Left ventricle myocardium inferior (tissue), 1 donor: ENCODE data around the gene CDK17. TPM values are rescaled to one million over a fixed set of nuclear protein-coding genes. Genes with fewer than 3 reads are reported as not detected.

ENCODE experiments used
- DNase-seq: peaks from one replicate; pipeline ENCODE4 v3.0.0-alpha.2; 2020
- H3K27ac ChIP-seq: fragments of 200-600 bp; replicated peaks from 2 replicates; pipeline ENCODE4 v1.8.0; 2021
- H3K27me3 ChIP-seq: fragments of 200-600 bp; 2 replicates; pipeline ENCODE4 v1.8.0; 2021; ENCODE audit warnings: low read depth
- H3K36me3 ChIP-seq: fragments of 200-600 bp; 2 replicates; pipeline ENCODE4 v1.8.0; 2021
- H3K4me1 ChIP-seq: fragments of 200-600 bp; 2 replicates; pipeline ENCODE4 v1.8.0; 2021
- H3K4me3 ChIP-seq: fragments of 200-600 bp; 2 replicates; pipeline ENCODE4 v1.8.0; 2021; ENCODE audit warnings: mild to moderate bottlenecking, moderate library complexity
- H3K9me3 ChIP-seq: fragments of 200-600 bp; replicated peaks from 2 replicates; pipeline ENCODE4 v1.8.0; 2021
- intact Hi-C: fragments of 100-400 bp; cut with micrococcal nuclease; formaldehyde crosslinking; loops from one replicate; pipeline ENCODE4 v1.11.0; 2022
- total RNA-seq: library from RNA; stranded (reverse); fragmentation: NEBNext Ultra II Directional; extraction: Animal tissue kit (Norgen Biotek cat#: 25700); gene quantifications from one replicate; pipeline ENCODE4 v1.2.1, GENCODE V29; 2021
- TF ChIP-seq, protein P1 (sequence below): fragments of 200-600 bp; IDR thresholded peaks from 2 replicates; pipeline ENCODE4 v1.8.0; 2021; ENCODE audit warnings: antibody characterized with exemption, mild to moderate bottlenecking, borderline replicate concordance
- donor health status: DM: no; HTN: yes; CAD: no; lungs with severe emphysema.

Gene CDK17
- total RNA-seq, 1 donor from 2014 or later = 15.9 TPM

DNA sequence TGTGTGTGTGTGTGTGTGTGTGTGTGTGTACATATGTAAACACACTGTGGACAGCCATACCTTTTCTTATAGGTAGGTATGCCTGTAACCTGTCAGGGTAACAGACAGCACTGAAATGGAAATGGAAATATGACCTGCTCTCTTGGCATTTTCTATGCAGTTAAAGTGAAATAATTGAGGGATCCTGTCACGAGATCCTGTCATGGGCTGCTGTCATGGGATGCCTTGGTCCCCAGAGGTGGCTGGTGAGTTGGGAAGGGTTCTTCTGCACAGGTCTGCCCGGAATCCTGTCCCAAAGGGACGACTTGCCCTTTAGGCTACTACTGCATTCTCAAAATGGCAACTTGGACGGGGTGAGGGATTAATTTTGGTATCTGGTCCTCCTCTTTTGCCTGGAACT is 158.8 kb downstream of the CDK17 start:
- DNase-seq = no peak
- peaks cover 2% of the 10 kb centered on the region for H3K36me3 ChIP-seq
- no peaks in the 10 kb centered on the region for H3K9me3 ChIP-seq
- H3K4me3 ChIP-seq = no peak overlapping the region
- no peaks in the 10 kb centered on the region for H3K27me3 ChIP-seq
- intact Hi-C loops = no loop called here
- TF ChIP-seq, protein P1, sequence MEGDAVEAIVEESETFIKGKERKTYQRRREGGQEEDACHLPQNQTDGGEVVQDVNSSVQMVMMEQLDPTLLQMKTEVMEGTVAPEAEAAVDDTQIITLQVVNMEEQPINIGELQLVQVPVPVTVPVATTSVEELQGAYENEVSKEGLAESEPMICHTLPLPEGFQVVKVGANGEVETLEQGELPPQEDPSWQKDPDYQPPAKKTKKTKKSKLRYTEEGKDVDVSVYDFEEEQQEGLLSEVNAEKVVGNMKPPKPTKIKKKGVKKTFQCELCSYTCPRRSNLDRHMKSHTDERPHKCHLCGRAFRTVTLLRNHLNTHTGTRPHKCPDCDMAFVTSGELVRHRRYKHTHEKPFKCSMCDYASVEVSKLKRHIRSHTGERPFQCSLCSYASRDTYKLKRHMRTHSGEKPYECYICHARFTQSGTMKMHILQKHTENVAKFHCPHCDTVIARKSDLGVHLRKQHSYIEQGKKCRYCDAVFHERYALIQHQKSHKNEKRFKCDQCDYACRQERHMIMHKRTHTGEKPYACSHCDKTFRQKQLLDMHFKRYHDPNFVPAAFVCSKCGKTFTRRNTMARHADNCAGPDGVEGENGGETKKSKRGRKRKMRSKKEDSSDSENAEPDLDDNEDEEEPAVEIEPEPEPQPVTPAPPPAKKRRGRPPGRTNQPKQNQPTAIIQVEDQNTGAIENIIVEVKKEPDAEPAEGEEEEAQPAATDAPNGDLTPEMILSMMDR = no peak
- H3K27ac ChIP-seq = peak overlapping the region; percentile 86
- peaks cover 85% of the 10 kb centered on the region for H3K4me1 ChIP-seq

DNA sequence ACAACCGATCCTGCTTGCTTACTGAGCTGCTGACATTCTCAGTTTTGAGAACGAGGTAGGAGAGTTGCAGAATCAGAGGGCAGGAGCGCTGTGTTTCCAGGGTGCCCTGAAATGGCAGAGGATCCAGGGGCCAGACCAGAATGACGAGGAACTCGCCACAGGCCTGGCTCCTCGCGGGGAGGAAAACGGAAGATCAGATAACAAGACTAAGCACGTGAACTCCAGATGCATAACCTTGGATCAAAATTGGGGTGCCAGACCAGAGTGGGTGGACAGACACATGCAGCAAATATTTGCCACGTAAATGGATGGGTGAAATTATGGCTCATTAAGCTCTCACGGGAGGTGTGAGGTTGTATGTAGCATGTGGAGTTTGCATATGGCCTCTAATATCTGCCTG is 159.6 kb downstream of the CDK17 start:
- H3K9me3 ChIP-seq = no peaks in the 10 kb centered on the region
- TF ChIP-seq, protein P1 = no peak
- intact Hi-C loops = no loop called here
- no peaks in the 10 kb centered on the region for H3K27me3 ChIP-seq
- H3K27ac ChIP-seq = peak overlapping the region; percentile 86
- no peaks in the 10 kb centered on the region for H3K36me3 ChIP-seq
- DNase-seq = no peak
- no peak overlapping the region for H3K4me3 ChIP-seq
- H3K4me1 ChIP-seq = peaks cover 93% of the 10 kb centered on the region

DNA sequence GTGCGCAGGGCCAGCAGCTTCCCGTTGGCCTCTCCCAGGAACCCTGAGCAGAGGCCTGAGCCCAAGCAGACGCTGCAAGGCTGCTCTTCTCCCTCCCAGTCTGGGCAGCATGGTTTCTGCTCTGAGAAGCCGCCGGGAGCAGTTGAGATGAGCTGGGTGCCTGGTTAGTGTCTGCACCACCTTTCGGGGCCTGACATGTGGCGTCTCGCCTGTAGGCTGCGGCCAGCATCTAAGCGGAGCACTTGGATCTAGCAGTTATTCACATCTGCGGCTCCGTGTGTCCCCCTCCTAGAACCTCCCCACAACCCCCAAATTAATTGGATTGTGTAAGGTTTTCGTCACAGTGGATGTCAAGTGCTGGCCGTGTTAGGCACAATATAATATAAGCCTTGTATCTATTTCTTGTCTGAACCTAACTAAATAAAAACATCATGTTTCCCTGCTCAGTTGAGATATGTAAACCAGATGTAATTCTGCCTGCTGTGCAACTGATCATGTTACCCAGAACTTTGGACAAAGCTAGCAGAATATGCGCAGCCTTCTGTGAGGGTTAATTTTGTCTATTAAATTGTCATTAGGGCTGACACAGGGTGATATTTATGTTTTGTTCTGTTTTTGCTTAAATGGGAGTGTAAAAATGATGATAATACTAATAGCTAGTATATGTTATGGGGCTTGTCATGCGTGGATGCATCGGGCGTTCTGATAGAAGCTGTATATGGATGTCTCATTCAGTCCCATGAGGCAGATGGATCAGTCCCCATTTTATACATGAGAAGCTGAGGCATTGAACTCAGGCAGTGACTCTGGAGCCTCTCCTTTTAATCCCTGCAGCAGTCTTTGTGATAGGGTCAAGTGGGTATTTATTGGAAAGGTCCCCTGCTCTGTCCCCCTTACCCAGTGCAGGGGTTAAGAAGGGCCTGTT is 160.3 kb downstream of the CDK17 start:
- peak; percentile 80 for DNase-seq
- H3K36me3 ChIP-seq = no peaks in the 10 kb centered on the region
- H3K4me3 ChIP-seq = peak overlapping the region; percentile 30
- peaks cover 100% of the 10 kb centered on the region for H3K4me1 ChIP-seq
- no peaks in the 10 kb centered on the region for H3K9me3 ChIP-seq
- intact Hi-C loops = no loop called here
- no peaks in the 10 kb centered on the region for H3K27me3 ChIP-seq
- TF ChIP-seq, protein P1 = no peak
- peak overlapping the region; percentile 86 for H3K27ac ChIP-seq

DNA sequence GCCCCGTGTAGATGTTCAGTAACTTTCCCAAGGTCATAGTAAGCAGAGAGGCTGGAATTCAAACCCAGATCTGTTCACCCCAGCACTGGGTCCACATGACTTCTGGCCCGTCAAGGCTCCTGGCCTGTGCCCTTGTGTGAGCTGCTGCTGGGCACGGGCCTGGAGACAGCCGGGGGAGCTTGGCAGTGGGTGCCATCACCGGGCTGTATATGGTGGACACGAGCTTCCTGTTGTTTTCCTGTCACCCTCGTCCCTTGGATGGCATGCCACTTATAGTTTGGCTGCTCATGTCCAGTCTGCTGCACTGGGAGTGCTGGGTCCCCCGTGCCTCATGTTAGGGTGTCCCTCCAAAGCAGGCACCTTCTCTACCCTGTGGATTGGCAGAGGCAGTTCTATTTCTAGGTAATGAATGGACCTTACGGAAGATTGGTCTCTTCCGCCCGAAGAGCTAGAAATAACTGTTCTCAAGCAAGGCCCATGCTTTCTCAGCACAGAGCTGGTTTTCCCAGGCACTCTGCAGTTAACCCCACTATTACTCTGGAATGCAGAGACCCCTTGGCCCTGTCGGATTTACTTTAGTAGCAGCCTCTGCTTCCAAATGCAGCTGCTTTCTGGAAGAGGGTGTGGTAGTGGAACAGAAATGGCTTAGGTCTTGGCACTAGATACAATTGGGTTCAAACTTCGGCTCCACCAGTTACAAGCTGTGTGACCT is 161.7 kb downstream of the CDK17 start:
- TF ChIP-seq, protein P1 = no peak
- H3K9me3 ChIP-seq = no peaks in the 10 kb centered on the region
- H3K4me3 ChIP-seq = peak overlapping the region; percentile 3
- no peaks in the 10 kb centered on the region for H3K27me3 ChIP-seq
- H3K27ac ChIP-seq = peak overlapping the region; percentile 86
- intact Hi-C loops = no loop called here
- no peaks in the 10 kb centered on the region for H3K36me3 ChIP-seq
- peak; percentile 28 for DNase-seq
- peaks cover 100% of the 10 kb centered on the region for H3K4me1 ChIP-seq

DNA sequence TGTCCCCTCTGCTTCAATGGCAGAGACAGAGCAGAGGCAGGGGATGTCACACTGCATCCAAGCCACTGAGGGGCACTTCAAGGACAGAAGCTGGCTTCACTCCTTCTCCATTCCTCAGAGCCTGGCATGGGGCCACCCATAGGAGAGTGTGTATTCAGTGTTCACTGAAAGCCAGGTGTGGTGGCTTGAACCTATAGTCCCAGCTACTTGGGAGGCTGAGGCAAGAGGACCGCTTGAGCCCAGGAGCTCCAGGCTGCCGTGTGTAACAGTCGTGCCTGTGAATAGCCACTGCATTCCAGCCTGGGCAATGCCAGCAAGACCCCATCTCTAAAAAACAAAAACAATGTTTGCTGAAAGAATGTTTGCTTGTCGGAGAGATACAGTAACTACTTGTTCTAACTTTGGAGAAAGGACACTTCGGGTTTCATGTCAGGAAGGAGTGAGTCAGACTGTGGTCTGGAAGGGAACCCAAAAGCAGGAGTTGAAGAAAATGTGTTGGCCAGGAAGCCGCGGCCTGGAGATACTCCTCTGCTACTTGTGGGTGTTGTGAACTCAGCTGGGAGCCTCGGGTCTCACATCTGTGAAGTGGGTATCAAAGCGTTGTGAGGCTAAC is 162.7 kb downstream of the CDK17 start:
- Histone ChIP-seq H3K27ac (peak overlapping the region; percentile 86), H3K9me3 (no peaks in the 10 kb centered on the region), H3K27me3 (no peaks in the 10 kb centered on the region), H3K36me3 (no peaks in the 10 kb centered on the region), H3K4me1 (peaks cover 100% of the 10 kb centered on the region), H3K4me3 (no peak overlapping the region)
- intact Hi-C loops = no loop called here
- TF ChIP-seq, protein P1 = no peak
- DNase-seq = peak; percentile 59
